ENCODE measurements around the gene NIPAL4.
"Not testable (repeated sequence)": the region's sequence is repeated elsewhere in the genome, so short reads cannot be mapped to it uniquely, and the experiment has no call there.

NIPAL4 gene

DNA sequence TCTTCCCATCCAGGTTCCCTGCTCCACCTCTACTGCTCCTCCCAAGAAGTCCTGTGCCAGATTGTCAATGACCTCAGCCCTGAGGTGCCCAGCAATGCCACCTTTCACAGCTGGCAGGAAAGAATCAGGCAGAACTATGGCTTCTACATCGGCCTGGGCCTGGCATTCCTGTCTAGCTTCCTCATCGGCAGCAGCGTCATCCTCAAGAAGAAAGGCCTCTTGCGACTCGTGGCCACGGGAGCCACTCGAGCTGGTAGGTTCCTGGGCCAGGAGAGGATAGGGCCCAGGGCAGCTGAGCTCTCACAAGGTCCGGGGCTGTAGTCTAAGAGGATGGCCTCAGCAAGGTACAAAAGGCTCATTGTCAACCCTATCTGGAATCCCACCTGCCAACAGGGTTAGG, 3.1 kb downstream of the NIPAL4 start:
- DNase-seq (ENCODE audit: low read depth in 1 of 2, low spot score in 1 of 2): no peak

DNA sequence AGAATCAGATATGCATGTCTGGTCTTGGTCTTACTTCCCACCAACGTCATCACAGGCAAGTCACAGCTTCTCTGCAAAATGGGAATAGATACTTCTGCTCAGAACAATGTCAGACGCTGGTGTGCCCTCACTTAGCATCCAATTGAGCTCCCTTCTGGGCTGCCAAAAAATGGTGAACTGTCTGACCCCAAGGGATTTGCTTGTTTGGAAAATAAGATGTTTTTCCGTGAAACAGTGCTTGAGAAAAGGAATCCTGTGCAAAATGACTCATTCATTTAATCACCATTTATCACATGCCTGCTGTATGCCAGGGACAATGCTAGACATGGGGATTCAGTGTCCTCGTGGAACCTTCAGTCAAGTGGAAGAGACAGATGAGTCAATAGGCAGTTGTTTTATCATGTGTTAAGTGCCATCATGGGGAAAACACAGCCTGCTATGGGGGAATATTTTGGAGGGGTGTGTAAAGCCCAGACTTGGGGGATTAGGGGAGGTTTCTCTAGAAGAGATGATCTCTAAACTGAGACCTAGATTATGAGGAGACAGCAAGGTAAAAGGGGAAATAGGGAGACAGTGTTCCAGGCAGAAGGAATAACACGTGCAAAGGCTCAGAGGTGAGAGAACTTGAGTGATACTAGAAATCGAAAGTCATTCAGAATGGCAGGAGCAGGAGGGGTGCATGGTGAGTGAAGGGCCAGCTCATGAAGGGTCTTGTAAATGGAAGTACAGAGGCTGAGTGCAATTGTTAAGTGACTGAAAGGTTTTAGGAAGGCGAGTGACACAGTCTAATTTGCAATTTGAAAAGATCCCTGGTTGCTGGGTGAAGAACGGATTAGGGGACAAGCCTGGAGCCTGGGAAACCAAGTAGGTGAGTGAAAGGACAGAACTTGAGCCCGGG, 3.9 kb downstream of the NIPAL4 start:
- no peak for DNase-seq (ENCODE audit: low read depth in 1 of 2, low spot score in 1 of 2)

- peak in 1 of 2 donors; percentile 66 for DNase-seq (ENCODE audit: low read depth in 1 of 2, low spot score in 1 of 2)
Observed at GRCh38 chr5:157464519-157465171, 4.6 kb downstream of the NIPAL4 start.

DNA sequence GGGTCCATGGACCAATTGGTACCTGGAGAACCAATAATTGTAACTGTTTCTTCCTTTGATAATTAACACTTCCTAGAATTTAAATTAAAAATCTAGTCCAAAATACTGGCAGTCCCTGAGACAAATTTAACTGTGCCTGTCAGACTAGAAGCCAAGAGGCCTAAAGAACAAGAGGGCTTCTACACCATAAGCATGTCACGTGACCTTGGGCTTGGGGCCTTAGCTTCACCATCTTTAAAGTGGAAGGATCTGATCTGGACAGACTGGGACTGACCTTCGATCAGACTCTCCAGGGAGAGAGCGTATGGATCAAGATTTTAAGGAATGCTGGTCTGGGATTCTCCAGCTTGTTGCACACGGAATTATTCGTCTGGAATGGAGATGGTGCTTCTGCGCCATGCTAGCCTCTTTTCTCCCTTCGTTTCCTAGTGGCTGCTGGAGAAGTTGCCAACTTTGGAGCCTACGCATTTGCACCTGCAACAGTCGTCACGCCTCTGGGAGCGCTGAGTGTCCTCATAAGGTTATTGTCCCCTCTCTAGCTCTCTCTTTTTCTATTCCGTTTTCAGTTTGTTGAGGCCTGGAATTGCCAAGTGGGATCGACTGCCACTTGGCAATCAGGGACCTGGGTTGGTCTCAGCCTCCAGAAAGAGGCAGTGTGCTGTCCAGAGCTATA, 8.4 kb downstream of the NIPAL4 start:
- no peak for DNase-seq (ENCODE audit: low read depth in 1 of 2, low spot score in 1 of 2)

- DNase-seq (ENCODE audit: low read depth in 1 of 2, low spot score in 1 of 2): no peak
Observed at GRCh38 chr5:157469073-157469472, 9.1 kb downstream of the NIPAL4 start.

DNA sequence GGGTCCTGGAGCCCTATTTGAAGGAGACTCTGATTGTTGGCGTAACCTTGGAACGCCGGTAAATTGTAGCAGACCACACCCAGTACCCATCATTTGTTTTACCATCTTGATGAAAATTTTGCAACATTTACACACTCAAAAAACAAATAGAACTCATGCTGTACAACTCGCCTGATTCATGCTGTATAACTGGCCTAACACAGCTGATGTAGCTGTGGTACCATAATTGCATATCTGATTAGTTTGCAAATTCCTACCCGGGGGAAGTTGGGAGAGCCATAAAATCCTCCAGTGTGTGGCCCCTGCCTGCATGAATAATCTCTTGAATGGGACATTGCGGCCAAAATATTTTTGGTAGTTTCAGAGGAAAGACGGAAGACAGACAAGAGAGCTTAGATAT, 9.7 kb downstream of the NIPAL4 start:
- DNase-seq (ENCODE audit: low read depth in 1 of 2, low spot score in 1 of 2): no peak

GRCh38 chr5:157470631-157471030, 10.6 kb downstream of the NIPAL4 start:
- DNase-seq (ENCODE audit: low read depth in 1 of 2, low spot score in 1 of 2): no peak

GRCh38 chr5:157471709-157472108, 11.7 kb downstream of the NIPAL4 start:
- no peak for DNase-seq (ENCODE audit: low read depth in 1 of 2, low spot score in 1 of 2)

- no peak for DNase-seq (ENCODE audit: low read depth in 1 of 2, low spot score in 1 of 2)
Observed at GRCh38 chr5:157473383-157474320, 13.6 kb downstream of the NIPAL4 start.

DNA sequence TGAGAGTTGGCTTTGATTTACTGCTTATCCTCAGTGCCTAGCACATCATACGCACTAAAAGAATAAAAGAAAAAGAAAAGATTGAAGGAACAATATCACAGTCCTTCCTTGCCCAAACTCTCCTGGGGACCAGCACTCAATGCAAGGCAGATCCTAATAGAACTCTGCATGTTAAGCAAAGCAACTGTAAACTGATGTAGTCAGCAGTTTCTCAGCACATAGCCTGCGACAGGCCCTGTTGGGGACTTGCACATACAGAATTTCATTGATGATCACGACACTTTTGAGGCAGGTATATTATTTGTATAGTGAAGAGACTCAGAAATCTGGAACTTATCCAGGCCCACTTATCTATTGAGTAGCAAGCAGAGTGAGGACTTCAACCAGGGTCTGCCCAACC, 15.4 kb downstream of the NIPAL4 start:
- DNase-seq (ENCODE audit: low read depth in 1 of 2, low spot score in 1 of 2): no peak

- peak in 1 of 2 donors; percentile 31 for DNase-seq (ENCODE audit: low read depth in 1 of 2, low spot score in 1 of 2)
Observed at GRCh38 chr5:157476702-157477408, 16.8 kb downstream of the NIPAL4 start.

DNA sequence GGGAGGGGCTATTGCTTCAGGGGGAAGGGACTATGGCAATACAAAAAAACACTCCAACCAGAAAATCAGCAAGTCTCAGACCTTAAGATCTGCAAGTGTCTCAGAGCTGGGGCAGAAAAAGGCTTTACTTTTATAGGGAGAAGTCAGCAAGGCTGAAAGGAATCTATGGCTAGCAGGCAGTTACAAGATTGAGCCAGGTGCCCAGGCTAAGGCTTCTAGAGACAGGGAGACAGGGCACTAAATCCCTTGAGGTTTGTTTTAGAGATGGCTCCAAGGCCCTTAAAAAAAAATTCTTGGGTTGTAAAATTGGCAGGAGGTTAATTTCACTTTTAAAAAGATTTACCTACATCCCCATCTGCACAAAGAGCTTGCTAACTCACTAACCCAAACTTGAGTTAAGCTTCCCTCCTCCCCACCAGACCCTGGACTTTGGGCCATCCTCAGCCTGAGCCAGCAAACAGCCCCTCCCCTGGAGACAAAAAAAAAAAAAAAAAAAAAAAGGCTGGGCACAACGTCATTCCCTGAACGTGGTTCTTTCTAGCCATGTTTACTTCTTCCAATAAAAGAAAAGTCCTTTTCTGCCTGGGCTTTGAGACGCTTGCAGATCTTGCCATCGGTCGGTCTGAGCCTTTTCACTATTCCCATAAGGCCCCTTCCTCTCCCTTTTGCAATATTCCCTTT, 17.9 kb downstream of the NIPAL4 start:
- no peak for DNase-seq (ENCODE audit: low read depth in 1 of 2, low spot score in 1 of 2)

DNA sequence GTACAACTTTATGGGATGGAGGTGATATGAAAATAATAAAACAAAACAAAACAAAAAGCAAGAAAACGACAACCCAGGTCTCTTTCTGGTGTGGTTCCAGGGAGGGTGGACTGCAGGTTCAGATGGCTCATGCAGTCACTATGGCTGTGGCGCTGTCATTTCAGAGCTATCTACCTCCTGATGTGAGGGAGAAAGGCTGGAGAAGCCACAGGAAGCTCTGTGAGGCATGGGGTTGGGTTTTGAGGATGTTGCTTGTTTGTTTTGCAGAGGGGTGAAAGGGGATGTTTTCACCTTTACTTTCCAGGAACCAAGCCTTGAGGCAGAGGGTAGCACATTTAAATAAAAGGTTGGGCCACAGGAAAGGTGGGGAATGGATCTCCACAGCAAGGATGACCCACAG, 18.7 kb downstream of the NIPAL4 start:
- DNase-seq (ENCODE audit: low read depth in 1 of 2, low spot score in 1 of 2): no peak

- no peak for DNase-seq (ENCODE audit: low read depth in 1 of 2, low spot score in 1 of 2)
Observed at GRCh38 chr5:157479166-157479565, 19.2 kb downstream of the NIPAL4 start.

DNA sequence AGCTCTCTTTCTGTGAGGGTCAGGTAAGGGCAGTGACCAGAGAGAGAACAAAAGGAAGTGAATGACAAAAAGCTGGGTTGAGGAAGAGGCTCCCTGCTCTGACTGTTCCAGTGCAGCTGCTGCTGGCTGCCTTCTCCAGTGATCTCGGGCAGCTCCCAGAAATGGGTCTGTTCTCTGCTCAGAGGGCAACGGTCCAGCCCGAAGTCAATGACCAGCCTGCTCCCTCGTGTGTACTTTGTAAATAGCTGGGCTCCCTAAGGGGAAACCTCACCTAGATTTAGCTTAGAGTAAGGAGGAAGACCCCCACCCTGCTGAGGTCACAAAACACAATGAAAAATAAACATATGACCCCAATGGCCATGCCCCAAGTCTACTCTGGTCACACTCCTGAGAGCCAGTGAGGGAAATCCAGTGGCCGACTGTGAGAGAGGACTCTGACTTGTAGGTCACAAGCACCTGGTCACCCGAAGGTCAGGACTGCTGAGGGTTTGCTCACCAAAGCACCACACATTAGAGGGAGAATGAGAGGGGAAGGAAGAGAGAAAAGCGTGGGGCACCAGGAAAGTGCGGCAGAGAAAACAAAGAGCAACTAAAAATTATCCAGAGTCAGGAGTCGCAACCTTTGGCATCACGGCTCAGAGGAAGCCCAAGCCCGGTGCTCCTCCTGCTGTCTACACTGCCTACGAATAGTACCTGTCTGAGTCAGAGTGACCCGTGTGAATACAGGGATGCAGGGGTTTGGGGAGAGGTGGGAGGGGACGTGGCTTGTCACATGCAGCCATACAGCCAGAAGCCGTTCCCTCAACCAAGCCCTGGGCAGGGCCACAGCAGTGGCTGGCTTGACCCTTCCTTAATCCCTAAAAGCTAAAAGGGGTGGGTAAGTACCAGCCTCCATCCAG, 19.8 kb downstream of the NIPAL4 start:
- no peak for DNase-seq (ENCODE audit: low read depth in 1 of 2, low spot score in 1 of 2)

- no peak for DNase-seq (ENCODE audit: low read depth in 1 of 2, low spot score in 1 of 2)
Observed at GRCh38 chr5:157481265-157481664, 21.3 kb downstream of the NIPAL4 start.

DNA sequence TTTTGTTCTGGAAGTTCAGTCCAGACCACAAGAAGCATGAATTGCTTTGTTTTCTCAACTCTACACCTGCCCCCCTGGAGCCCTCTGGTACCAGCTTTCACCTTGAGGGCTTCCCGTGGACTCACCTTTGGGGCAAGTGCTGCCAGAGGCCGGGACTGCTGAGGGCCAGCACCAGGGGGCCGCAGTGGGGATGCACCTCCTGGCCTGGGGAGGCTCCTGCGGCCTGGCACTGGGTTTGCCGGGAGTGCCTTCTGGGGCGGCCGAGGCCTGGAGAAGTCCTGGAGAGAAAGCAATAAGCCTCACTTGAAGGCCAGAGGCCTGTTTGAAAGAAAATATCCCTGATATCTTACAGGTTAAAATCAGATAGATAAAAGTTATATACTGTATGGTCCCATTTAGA, 21.7 kb downstream of the NIPAL4 start:
- no peak for DNase-seq (ENCODE audit: low read depth in 1 of 2, low spot score in 1 of 2)

GRCh38 chr5:157482702-157483101, 22.7 kb downstream of the NIPAL4 start:
- not testable (repeated sequence) for DNase-seq (ENCODE audit: low read depth in 1 of 2, low spot score in 1 of 2)

DNA sequence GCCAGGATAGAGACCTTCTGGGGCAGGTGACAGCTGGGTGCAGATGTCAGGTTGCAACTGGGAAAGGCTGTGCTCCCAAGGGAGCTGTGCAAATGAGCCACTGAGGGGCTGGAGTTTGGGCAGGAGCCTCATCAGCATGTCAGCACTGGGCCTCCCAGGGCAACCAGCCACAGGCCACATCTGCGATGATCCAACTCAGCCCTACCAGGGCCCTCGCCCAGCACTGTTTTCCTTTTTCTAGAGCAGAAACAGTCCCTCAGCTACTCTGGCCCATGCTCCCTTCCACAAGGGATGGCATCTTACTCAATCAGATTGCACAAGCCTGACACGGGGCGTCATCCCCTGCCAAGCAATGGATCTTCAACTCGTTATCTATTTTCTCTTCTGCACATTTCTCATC, 24.8 kb downstream of the NIPAL4 start:
- DNase-seq (ENCODE audit: low read depth in 1 of 2, low spot score in 1 of 2): no peak
